Measurements from ENCODE around the gene EEF1A1.

- TF ChIP-seq CTCF (IDR thresholded peaks at IDR 0.05) (no peak), GATA2 (CRISPR knock-in tag; IDR thresholded peaks at IDR 0.05) (no peak)
Measured at GRCh38 chr6:73528897-73529296, 8.1 kb upstream of the EEF1A1 start.
